ENCODE data around the gene VSTM2L.

GRCh38 chr20:37968841-37969401, 66.0 kb downstream of the VSTM2L start:
- TF ChIP-seq CTCF (IDR thresholded peaks at IDR 0.05) (no peak), POLR2A (IDR thresholded peaks at IDR 0.05) (no peak), EP300 (IDR thresholded peaks at IDR 0.05) (no peak)
